ENCODE measurements around the gene TLE4.

Gene TLE4

GRCh38 chr9:79693750-79694149 is 122.0 kb downstream of the TLE4 start:
- no peak for DNase-seq

GRCh38 chr9:79694208-79694607 is 122.4 kb downstream of the TLE4 start:
- DNase-seq, result no peak

GRCh38 chr9:79694676-79695400 is 123.1 kb downstream of the TLE4 start:
- DNase-seq, result no peak

- no peak for DNase-seq
These were observed 123.9 kb downstream of the TLE4 start for GRCh38 chr9:79695531-79696175.

GRCh38 chr9:79698967-79699366 is 127.2 kb downstream of the TLE4 start:
- no peak for DNase-seq

GRCh38 chr9:79699479-79699878 is 127.7 kb downstream of the TLE4 start:
- DNase-seq, result no peak

GRCh38 chr9:79700607-79701360 is 129.0 kb downstream of the TLE4 start:
- no peak for DNase-seq

- DNase-seq, result no peak
These were observed 129.9 kb downstream of the TLE4 start for GRCh38 chr9:79701651-79702050.

- no peak for DNase-seq
These were observed 133.9 kb downstream of the TLE4 start for GRCh38 chr9:79705704-79706103.

- DNase-seq, result no peak
These were observed 134.7 kb downstream of the TLE4 start for GRCh38 chr9:79706512-79706911.

- no peak for DNase-seq
These were observed 135.8 kb downstream of the TLE4 start for GRCh38 chr9:79707589-79707988.

GRCh38 chr9:79708541-79708940 is 136.8 kb downstream of the TLE4 start:
- no peak for DNase-seq

GRCh38 chr9:79709743-79710674 is 138.2 kb downstream of the TLE4 start:
- no peak for DNase-seq

- no peak for DNase-seq
These were observed 140.1 kb downstream of the TLE4 start for GRCh38 chr9:79711874-79712273.

GRCh38 chr9:79719021-79719420 is 147.3 kb downstream of the TLE4 start:
- no peak for DNase-seq

GRCh38 chr9:79719989-79720388 is 148.2 kb downstream of the TLE4 start:
- DNase-seq, result no peak

- DNase-seq, result no peak
These were observed 159.6 kb downstream of the TLE4 start for GRCh38 chr9:79731171-79731890.

GRCh38 chr9:79735023-79735779 is 163.4 kb downstream of the TLE4 start:
- DNase-seq, result no peak

- DNase-seq, result no peak
These were observed 164.3 kb downstream of the TLE4 start for GRCh38 chr9:79736051-79736450.

GRCh38 chr9:79741381-79741780 is 169.6 kb downstream of the TLE4 start:
- DNase-seq, result no peak

GRCh38 chr9:79742110-79742721 is 170.5 kb downstream of the TLE4 start:
- no peak for DNase-seq
